ENCODE data around the gene ELMO3.
A peak's percentile ranks its signal among the peaks of the same experiment; 100 is the strongest.

Gene ELMO3

GRCh38 chr16:67164599-67165061 lies 34.3 kb upstream of the ELMO3 start, which contains the start of gene HSF4:
HSF4 (plus strand) TSS chr16:67164745; CDS start chr16:67164812, 67 bp downstream.
- peak; percentile 80 to 94 (median 88) for DNase-seq

DNA sequence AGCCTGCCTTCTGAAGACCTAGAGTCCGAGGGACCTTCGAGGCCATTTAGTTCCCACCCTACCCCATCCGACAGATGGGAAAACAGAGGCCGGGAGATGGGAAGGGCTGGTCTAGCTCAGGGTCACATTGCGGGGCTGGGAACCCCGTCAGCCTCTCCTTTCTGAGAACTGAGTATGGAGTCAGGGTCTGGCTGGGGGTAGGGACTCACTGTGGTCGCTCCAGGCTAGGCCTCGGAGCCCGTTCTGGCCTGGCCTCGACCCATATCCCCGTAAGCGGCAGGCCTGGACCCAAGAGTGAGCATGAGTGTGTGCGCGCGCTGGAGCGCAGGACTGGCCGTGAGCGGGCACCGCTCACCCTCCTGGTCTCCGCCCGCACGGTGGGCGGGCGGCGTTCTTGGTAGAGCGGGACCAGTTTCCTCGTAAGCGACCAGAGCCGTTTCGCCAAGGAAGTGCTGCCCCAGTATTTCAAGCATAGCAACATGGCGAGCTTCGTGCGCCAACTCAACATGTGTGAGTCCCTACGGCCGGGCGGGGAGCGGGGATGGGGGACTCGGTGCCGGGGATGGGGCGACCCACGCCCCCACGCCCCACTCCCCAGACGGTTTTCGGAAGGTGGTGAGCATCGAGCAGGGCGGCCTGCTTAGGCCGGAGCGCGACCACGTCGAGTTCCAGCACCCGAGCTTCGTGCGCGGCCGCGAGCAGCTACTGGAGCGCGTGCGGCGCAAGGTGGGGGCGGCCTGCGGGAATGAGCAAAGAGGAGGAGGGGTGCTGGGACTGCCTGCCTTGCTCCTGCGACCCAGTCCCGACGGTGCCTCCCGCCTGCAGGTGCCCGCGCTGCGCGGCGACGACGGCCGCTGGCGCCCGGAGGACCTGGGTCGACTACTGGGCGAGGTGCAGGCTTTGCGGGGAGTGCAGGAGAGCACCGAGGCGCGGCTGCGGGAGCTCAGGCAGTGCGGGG lies 33.5 kb upstream of the ELMO3 start:
- DNase-seq = peak in 3 of 4 experiments; percentile 27 to 52 (median 36)

DNA sequence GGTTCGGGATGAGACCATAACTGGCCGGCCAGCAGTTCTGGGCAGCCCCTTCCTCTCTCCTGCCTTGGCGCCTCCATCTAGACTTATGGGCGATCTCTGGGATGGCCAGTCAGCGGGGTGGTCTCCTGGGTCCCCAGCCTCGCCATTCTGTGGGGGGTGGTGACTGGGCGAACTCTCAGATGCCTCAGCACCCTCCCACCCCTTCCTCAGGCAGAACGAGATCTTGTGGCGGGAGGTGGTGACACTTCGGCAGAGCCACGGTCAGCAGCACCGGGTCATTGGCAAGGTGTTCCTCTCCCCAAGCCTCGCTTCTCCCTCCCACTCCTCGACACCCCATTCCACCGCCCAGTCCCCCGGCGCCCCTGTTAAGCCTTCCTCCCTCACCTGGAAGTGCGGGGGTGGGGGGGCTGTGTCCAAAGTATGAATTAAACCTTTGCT lies 32.8 kb upstream of the ELMO3 start:
- peak in 1 of 4 experiments; percentile 21 for DNase-seq

- peak in 3 of 4 experiments; percentile 25 to 45 (median 41) for DNase-seq
These were observed 32.2 kb upstream of the ELMO3 start for GRCh38 chr16:67166598-67167168.

GRCh38 chr16:67167588-67167987 lies 31.3 kb upstream of the ELMO3 start:
- DNase-seq = no peak

- no peak for DNase-seq
These were observed 29.9 kb upstream of the ELMO3 start for GRCh38 chr16:67169011-67169451.

GRCh38 chr16:67169642-67170167 lies 29.2 kb upstream of the ELMO3 start:
- DNase-seq = peak in 3 of 4 experiments; percentile 36 to 63 (median 60)

GRCh38 chr16:67170168-67170948 lies 28.6 kb upstream of the ELMO3 start, which contains the start of gene NOL3:
NOL3 (plus strand) TSS chr16:67170538.
- peak; percentile 71 to 90 (median 84) for DNase-seq

GRCh38 chr16:67170949-67171649 lies 27.8 kb upstream of the ELMO3 start:
- peak in 3 of 4 experiments; percentile 41 to 57 (median 46) for DNase-seq

GRCh38 chr16:67173323-67173722 lies 25.6 kb upstream of the ELMO3 start:
- no peak for DNase-seq

- peak; percentile 71 to 89 (median 81) for DNase-seq
These were observed 24.9 kb upstream of the ELMO3 start for GRCh38 chr16:67173808-67174705.

GRCh38 chr16:67174706-67175231 lies 24.2 kb upstream of the ELMO3 start:
- no peak for DNase-seq

- DNase-seq = no peak
These were observed 22.3 kb upstream of the ELMO3 start for GRCh38 chr16:67176662-67177061.

DNA sequence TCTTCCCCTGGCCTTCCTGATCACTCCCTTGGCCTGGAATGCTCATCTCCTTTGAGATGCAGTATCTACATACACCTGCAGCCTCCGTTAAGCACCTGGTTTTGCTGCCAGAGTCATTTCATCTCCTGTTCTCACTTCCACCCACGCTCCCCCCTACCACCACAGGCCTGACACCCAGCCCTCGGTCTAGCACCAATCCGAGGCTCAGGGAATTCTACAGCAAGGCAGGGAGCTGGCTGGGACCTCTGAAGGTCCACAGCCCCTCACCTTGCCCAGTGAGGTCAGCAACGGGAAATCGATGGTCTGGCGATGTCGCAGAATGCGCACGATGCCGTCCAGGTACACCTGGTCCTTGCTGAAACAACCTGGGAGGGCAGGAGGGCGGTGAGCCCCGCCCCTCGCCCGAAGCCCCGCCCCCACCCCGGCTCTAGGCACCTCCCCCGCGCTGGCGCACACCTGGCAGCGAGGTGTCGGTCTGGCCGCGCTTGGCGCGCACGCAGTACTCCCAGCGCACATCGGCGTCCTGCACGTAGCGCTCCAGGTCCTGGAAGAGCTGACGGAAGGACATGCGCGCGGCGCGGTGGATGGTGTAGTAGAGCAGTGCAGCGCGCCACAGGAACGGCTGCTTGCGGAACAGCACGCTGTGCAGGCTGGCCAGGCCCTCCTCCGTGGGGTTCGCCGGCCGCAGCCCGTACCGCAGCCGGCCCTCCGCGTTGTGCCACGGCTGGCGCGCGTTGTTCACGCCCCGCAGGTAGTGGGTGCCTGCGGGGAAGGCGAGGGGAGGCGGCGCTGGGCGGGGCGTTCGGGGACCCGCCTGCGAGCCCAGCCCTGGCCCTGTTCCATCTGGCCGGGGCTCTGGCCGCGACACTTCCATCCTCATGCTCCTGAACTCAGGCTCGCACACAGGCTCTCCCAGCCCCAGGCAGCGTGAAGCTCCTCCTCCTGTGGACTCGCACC lies 20.9 kb upstream of the ELMO3 start:
- peak; percentile 51 to 81 (median 68) for DNase-seq

- DNase-seq = no peak
These were observed 19.4 kb upstream of the ELMO3 start for GRCh38 chr16:67179421-67180080.

GRCh38 chr16:67180166-67180565 lies 18.8 kb upstream of the ELMO3 start:
- no peak for DNase-seq

- DNase-seq = peak in 2 of 4 experiments; percentile 29 to 47
These were observed 17.6 kb upstream of the ELMO3 start for GRCh38 chr16:67181346-67181745.

DNA sequence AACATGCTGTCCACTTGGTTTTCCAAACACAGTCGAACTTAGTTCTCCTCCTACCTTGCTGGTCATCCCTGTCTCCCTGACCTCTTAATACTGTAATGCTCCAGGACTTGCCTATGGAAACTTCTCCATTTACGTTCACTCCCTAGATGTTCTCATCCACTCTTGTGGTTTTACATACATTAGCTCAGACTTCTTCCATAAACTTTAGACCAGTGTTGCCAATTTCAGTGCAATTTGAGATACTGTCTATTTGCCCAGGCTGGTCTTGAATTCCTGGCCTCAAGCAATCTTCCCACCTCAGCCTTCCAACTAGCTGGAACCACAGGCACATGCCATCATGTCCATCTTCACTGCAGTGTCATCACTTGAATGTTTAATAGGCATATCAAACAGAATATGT lies 16.6 kb upstream of the ELMO3 start:
- DNase-seq = peak in 1 of 4 experiments; percentile 36
